Smooth muscle cell of the coronary artery (primary cell): ENCODE data around the gene KLRC1. TPM values are rescaled to one million over a fixed set of nuclear protein-coding genes. Genes with fewer than 3 reads are reported as not detected.

Experiments used
- total RNA-seq: library from RNA; depleted of rRNA; stranded (reverse); fragments of >200 nt; gene quantifications from 2 replicates; pipeline ENCODE4 v1.2.3, GENCODE V29; 2014; ENCODE audit warnings: low replicate concordance

The KLRC1 gene
- total RNA-seq = not detected in 2 replicates

DNA sequence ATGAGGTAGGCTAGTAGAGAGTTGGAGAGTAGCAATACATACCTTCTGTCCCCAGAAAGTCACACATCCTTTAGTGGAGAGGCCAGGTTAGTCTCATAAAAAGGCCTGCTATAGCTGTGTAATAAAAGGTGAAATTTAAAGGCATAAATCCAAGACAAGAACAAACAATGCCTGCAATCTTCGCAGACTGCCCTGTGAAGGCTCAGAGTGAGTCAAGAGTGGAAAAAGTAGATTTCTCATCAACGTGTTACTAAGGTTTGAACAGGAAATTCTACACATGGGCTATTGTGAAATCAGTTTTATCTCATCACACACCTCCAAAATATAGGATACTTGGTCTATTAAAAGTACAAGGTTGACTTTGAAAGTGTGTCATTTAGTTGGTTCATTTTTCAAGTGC is at the start of gene KLRC1:
Gene KLRC1 (minus strand): TSS at position 222 of the 400 bp plus-strand sequence. CDS start 2,221 bp downstream, outside the sequence.

DNA sequence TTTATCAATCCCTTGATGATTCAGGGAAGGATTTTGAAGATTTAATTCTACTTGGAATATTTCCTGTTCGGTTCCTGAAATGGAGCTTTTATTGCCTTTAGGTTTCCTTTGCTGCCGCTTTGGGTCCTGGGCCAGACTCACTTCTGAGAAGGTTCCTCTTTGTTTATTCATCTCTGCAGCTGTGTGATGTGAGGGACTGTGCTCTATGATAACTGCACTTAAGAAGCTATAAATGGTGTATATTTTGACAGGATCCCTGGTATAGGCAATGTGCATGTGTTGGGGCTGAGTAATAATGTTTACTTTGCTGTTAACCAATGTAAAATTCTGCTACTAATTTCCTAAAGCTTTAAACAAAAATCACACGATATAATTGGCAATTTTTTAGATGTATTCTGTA is 17.4 kb downstream of the KLRC1 start, which contains the start of gene KLRC2:
Gene KLRC2 (minus strand): TSS at position 195 of the 400 bp plus-strand sequence. CDS start 24 bp downstream, at position 171.

DNA sequence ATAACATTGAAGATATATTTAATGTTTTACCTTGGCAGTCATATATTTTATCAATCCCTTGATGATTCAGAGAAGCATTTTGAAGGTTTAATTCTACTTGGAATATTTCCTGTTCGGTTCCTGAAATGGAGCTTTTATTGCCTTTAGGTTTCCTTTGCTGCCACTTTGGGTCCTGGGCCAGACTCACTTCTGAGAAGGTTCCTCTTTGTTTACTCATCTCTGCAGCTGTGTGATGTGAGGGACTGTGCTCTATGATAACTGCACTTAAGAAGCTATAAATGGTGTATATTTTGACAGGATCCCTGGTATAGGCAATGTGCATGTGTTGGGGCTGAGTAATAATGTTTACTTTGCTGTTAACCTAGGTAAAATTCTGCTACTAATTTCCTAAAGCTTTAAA is 32.8 kb downstream of the KLRC1 start, which contains the start of gene KLRC3:
Gene KLRC3 (minus strand): TSS at position 262 of the 400 bp plus-strand sequence. CDS start 45 bp downstream, at position 217.

DNA sequence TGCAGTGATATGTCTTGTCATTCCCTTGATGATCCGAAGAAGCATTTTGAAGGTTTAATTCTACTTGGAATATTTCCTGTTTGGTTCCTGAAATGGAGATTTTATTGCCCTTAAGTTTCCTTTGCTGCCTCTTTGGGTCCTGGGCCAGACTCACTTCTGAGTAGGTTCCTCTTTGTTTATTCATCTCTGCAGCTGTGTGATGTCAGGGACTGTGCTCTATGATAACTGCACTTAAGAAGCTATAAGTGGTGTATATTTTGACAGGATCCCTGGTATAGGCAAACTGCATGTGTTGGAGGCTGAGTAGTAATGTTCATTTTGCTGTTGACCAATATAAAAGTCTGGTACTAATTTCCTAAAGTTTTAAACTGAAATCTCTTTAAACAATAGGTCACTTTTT is 43.8 kb downstream of the KLRC1 start, which contains the start of gene KLRC4:
Gene KLRC4 (minus strand): TSS at position 366 of the 400 bp plus-strand sequence. CDS start 182 bp downstream, at position 184.

Other genes starting within 250 kb of the KLRC1 start
- gene GABARAPL1, start 240.5 kb downstream of the KLRC1 start, total RNA-seq = 44.0 and 72.3 TPM in 2 replicates
- under 0.01 TPM in 2 replicates for gene KLRD1, start 145.5 kb downstream of the KLRC1 start, total RNA-seq
- not detected in 2 replicates for gene KLRK1, start 63.3 kb downstream of the KLRC1 start, total RNA-seq
- gene KLRC4, start 43.6 kb downstream of the KLRC1 start, total RNA-seq = not detected in 2 replicates
- gene KLRC3, start 32.8 kb downstream of the KLRC1 start, total RNA-seq = not detected in 2 replicates
- not detected in 2 replicates for gene KLRC2, start 17.4 kb downstream of the KLRC1 start, total RNA-seq
- gene EIF2S3B, start 52.5 kb upstream of the KLRC1 start, total RNA-seq = 15.0 and 23.9 TPM in 2 replicates
- gene MAGOHB, start 160.2 kb upstream of the KLRC1 start, total RNA-seq = 18.8 and 26.8 TPM in 2 replicates
- gene STYK1, start 220.7 kb upstream of the KLRC1 start, total RNA-seq = 0.15 and 0.82 TPM in 2 replicates